PFSK-1 (cell line): ENCODE results near the gene CTNNBL1.

ENCODE experiments used
- FOXP2 ChIP-seq: optimal IDR thresholded peaks from 2 replicates; pipeline ENCODE3; 2011; ENCODE audit warnings: borderline replicate concordance, control low read depth, inconsistent platforms; ENCODE audit not compliant: insufficient read depth; ENCODE audit errors: extremely low read length, extremely low read depth
- POLR2AphosphoS5 ChIP-seq: IDR thresholded peaks from 2 replicates; pipeline ENCODE4 v1.6.1; 2012; ENCODE audit warnings: low read depth, mild to moderate bottlenecking, control low read depth, low read length, moderate library complexity
- REST ChIP-seq, 2 experiments: IDR thresholded peaks; 2 replicates each; pipeline versions ENCODE4 v1.6.1 to v1.8.0; 2011 to 2012; ENCODE audit warnings: low read depth in 2 of 2, low read length in 2 of 2, control low read depth in 1 of 2, inconsistent platforms in 1 of 2, mild to moderate bottlenecking in 1 of 2, moderate library complexity in 1 of 2; ENCODE audit not compliant: insufficient read depth in 1 of 2
- SIN3A ChIP-seq: IDR thresholded peaks from 2 replicates; pipeline ENCODE4 v1.6.1; 2012; ENCODE audit warnings: mild to moderate bottlenecking, low read length, moderate library complexity, borderline replicate concordance; ENCODE audit not compliant: insufficient read depth
- TAF1 ChIP-seq: IDR thresholded peaks from 2 replicates; pipeline ENCODE4 v1.6.1; 2012; ENCODE audit warnings: low read length, control low read depth, borderline replicate concordance; ENCODE audit not compliant: insufficient read depth

CTNNBL1 gene

GRCh38 chr20:37676440-37676839, 17.4 kb upstream of the CTNNBL1 start:
- TF ChIP-seq SIN3A (no peak), TAF1 (no peak), POLR2AphosphoS5 (no peak), REST (IDR thresholded peaks at IDR 0.05; ENCODE audit: insufficient read depth in 1 of 2, low read depth in 2 of 2, low read length in 2 of 2) (no peak), FOXP2 (no peak)

GRCh38 chr20:37677969-37678861, 15.6 kb upstream of the CTNNBL1 start:
- TF ChIP-seq TAF1, result no peak
- TF ChIP-seq POLR2AphosphoS5, result no peak
- no peak for TF ChIP-seq FOXP2
- no peak for TF ChIP-seq REST (IDR thresholded peaks at IDR 0.05; ENCODE audit: insufficient read depth in 1 of 2, low read depth in 2 of 2, low read length in 2 of 2)
- no peak for TF ChIP-seq SIN3A

- TF ChIP-seq POLR2AphosphoS5 (no peak), TAF1 (no peak), SIN3A (no peak), FOXP2 (no peak), REST (IDR thresholded peaks at IDR 0.05; ENCODE audit: insufficient read depth in 1 of 2, low read depth in 2 of 2, low read length in 2 of 2) (no peak)
These were observed 13.4 kb upstream of the CTNNBL1 start for GRCh38 chr20:37680420-37680819.

- TF ChIP-seq REST (IDR thresholded peaks at IDR 0.05; ENCODE audit: insufficient read depth in 1 of 2, low read depth in 2 of 2, low read length in 2 of 2), result peak; percentile 81 to 93
- TF ChIP-seq FOXP2, result no peak
These were observed 12.3 kb upstream of the CTNNBL1 start for GRCh38 chr20:37681384-37682112.
